NCI-H345 treated with DMSO at 0.1 percent for 48 hours (cell line): Measurements from ENCODE around the gene FAM83F.
A peak's percentile ranks its signal among the peaks of the same experiment; 100 is the strongest.
"Not testable (repeated sequence)": the region's sequence is repeated elsewhere in the genome, so short reads cannot be mapped to it uniquely, and the experiment has no call there.

Experiments
- DNase-seq: peaks from one replicate; lab custom pipeline; 2025; ENCODE audit not compliant: unreplicated experiment; lab: John Stamatoyannopoulos, UW

Gene FAM83F

DNA sequence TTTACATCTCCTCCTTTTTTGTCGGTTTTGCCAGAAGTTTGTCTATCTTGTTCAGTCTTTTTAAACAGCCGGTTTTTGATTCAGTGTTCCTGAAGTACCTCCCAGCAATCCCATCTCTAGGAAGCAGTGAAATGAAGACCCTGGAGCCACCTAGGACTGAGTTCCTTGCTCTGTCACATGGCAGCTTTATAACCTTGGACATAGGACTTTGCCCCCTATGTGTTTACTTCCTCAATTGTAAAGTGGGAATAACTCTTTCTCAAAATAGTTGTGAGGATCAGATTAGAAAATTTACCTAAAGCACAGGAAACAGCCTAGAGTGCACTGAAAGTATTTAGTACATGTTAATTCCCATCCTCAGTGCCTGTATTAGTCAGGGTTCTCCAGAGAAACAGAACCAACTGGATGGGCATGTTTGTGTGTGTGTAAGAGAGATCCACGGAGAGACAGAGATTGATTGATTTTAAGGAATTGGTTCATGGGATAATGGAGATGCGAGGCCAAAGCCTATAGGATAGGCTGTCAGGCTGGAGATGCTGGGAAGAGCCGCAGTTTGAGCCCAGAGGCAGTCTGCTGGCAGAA lies 20.0 kb downstream of the FAM83F start:
- DNase-seq = no peak

DNA sequence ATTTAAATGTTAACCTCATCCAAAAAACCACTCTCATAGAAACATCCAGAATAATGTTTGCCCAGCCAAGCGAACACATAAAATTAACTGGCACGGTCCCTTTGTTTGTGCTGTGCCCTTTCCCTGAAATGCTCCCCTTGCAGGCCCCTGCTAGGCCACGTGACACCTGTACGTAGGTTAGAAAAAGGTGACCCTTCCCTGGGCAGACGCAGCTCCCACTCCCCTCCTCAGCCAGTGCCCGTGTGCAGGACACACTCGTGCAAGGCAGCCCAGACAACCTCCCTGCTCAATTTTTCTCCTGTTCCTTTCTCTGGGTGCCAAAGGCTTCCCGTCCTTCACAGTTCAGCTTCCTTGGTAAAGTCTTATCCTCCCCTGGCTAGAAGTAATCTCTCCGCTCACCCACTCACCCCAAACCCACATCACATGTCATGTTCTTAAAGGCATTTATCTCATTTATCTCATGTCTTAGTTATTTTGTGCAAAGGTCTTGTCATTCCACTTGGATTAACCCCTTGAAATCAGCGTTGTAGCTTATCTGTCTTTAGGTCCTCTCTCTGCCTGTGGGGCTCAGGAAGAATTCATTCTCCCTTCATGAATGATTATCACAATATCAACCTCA lies 20.7 kb downstream of the FAM83F start:
- no peak for DNase-seq

DNA sequence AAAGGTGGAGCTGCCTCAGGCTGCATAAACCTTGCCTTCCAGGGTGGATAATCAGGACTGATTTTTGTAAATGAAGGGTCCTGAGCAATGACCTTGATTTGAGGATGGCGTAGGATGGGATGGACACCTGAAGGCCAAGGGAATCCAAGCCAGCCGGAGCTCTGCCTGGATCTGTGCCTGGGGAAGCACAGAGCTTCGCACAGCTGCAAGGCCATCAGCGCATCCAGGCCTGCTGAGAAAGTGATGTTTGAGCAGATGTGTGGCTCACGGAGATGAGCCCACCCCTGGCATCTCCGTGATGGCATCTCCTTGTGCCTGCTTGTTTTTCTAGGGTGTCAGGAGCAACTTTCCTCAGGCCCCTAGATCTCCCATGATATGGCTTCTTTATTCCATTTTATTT lies 23.3 kb downstream of the FAM83F start:
- DNase-seq = no peak

DNA sequence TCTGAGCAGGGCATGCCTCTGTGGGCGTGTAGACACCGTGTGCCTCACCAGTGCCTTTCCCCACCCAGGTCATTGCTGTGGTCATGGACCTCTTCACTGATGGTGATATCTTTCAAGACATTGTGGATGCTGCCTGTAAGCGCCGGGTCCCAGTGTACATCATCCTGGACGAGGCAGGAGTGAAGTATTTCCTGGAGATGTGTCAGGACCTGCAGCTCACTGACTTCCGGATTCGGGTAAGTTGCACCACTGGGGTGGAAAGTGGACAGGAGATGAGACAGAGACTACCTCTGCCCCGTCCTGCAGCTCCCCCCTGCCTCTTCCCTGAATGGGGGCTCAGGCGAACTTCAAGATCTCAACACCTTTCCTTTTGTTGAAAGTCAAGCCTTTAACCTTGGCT lies 24.3 kb downstream of the FAM83F start:
- no peak for DNase-seq

DNA sequence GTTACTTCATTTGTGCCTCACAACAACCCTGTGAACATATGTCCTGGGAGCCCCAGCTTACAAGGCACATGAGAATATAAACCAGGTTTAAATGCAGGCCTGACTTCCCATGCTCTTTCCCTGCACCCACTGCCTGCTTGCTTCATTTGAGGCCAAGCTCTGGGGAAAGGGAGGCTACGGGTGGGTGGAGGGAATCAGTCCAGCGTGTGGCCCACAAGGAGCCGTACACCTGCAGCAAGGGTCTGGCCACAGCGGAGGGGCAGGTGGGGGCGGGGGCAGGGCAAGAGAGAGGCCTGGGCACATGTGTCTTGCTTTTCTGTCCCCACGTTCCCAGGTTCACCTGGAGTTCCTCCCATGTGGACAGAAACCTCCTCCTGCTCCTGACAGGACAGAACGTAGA lies 26.2 kb downstream of the FAM83F start:
- no peak for DNase-seq

DNA sequence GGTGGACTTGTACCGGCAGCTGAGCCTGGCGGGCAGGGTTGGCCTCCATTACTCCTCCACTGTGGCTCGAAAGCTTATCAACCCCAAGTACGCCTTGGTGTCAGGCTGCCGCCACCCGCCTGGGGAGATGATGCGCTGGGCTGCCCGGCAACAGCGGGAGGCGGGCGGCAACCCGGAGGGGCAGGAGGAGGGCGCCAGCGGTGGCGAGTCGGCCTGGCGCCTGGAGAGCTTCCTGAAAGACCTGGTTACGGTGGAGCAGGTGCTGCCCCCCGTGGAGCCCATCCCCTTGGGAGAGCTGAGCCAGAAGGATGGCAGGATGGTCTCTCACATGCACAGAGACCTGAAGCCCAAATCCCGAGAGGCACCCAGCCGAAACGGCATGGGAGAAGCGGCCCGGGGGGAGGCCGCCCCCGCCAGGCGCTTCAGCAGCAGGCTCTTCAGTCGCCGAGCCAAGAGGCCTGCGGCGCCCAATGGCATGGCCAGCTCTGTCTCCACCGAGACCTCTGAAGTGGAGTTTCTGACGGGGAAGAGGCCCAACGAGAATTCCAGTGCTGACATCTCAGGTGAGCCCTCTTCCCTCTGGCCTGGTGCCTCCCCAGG lies 26.7 kb downstream of the FAM83F start:
- DNase-seq = peak; percentile 28

DNA sequence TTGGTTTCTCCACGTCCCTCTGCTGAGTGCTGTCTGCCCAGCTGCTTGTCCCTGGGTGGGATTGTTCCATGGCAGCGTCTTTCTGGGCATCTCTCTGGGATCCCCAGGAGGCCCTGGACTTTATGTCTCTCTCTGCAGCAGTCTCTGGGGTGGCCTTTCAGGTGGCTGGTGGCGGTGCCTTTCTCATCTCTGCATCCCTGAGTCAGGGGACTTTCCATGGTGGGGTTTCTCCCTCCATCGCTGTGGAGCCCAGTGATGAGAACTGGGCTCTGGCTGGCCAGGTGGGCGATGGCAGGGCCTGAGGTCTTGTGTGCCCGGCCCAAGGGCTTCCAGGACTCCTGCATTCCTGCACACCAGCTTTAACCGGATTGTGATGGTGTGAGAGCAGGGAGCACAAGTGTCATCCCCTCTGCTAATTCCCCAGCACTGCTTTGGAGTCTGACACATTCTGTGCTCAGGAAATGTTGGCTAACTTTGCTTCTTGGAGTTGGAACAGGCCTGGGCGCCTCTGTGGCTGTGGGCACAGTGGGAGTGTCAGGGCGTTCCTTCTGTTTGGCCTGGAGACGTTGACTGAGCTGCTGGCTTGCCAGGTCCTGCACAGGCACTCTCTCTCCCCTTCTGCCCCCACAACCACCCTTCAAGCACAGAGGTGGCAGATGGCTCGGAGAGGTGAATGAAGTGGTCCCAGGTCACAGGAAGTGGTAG lies 27.9 kb downstream of the FAM83F start:
- DNase-seq = no peak

DNA sequence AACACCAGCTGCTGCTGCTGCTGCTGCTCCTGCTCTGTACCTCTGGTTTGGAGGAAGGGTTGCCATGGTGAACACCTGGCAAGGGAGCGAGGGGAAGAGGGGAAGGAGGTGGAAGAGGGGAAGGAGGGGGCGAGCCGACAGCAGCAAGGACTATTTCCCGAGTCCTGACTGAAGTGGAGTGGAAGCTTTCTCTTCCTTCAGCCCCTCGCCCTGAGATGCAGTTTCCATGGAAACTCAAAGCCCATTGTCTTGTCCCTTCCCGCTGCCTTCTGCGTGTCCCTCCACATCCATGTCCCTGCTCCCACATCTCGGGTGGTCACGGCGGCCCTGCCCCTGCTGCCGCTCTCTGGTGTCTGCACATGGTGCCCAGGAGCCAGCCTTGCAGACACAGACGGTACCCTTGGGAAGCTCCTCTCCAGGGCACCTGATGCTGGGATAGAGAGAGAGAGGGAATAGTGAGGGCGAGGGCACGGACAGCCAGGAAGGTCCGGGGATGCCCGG lies 28.6 kb downstream of the FAM83F start:
- no peak for DNase-seq

DNA sequence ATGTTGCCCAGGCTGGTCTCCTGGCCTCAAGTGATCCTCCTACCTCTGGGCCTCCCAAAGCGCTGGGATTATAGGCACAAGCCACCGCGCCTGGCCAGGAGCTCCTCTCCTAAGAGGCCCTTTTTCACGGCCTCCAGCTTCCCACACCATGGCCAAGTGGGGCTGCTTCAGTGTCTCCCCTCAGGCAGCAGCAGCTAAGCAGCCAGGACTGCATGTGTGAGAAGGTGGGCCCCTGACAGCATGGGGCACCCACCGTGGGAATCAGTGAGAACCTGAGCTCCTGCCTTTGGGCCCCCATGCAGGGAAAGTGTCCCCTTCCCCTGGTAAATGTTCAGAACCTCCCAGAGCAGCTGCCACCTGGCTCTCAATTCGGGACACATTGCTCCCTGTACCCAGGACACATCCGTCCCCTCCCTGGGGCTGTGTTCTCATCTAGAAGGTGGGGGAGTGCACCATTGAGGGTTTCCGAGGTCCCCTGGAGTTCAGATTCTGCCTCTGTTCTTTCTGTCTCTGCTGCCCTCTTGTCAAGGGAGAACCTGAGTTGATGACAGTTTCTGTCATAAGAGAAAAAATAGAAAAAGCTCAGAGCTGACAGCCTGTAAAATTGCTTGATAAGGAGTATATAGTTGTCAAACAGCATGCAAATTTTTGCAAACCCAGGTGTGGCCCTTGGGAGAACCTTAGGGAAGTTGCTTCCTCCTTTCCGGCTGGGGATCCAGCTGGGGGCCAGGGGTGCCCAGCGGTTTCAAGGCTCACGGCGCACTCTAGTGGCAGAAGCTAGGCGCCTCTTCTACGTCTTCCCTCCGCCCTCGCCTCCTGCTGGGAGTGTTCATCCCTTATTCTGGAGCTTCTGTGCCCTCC lies 29.7 kb downstream of the FAM83F start:
- peak; percentile 29 for DNase-seq

DNA sequence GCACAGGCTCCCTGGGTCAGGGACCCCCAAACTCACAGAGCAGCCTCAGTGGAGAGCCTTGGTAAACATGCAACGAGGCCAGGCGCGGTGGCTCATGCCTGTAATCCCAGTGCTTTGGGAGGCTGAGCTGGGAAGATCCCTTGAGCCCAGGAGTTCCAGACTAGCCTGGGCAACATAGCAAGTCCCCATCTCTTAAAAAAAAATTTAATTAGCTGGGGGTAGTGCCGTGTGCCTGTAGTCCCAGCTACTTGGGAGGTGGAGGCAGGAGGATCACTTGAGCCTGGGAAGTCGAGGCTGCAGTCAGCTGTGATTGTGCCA lies 30.3 kb downstream of the FAM83F start:
- DNase-seq = not testable (repeated sequence)

DNA sequence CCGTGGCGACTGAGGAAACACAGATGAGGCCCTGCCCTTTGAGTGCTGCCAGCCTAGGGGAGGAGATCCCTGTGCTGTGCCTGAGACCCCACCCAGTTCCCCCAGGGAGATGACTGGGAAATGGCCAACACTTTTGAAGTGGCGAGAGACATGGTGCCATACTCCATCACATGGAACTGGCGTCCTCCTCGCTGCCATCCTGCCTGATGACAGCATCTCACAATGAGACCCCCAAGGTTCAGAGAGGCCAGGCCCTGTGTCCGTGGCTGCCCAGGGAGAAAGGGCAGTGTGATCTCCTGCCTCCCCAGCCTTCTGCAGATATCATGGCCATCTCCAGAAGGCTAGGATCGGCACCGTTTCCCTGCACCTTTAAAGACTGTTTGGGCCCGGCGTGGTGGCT lies 31.1 kb downstream of the FAM83F start:
- DNase-seq = no peak

DNA sequence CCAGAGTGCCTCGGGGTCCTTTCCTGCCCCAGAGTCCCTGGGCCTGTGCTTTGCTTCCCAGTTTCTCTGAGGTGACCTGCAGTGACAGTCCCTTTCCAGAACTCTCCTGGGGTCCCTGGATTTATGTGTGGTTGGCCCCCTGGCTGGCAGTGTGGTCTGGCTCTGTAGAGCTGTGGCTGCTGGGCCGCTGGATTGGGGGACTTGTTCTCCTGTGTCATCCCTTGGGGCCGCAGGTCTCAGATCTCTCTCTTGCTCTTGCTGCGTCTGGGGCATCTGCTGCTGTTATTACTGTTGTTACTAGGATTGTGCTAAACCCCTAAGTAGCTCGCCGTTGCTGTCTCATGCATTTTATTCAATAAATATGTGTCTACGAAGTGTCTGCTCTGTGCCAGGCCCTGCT lies 31.9 kb downstream of the FAM83F start:
- no peak for DNase-seq

DNA sequence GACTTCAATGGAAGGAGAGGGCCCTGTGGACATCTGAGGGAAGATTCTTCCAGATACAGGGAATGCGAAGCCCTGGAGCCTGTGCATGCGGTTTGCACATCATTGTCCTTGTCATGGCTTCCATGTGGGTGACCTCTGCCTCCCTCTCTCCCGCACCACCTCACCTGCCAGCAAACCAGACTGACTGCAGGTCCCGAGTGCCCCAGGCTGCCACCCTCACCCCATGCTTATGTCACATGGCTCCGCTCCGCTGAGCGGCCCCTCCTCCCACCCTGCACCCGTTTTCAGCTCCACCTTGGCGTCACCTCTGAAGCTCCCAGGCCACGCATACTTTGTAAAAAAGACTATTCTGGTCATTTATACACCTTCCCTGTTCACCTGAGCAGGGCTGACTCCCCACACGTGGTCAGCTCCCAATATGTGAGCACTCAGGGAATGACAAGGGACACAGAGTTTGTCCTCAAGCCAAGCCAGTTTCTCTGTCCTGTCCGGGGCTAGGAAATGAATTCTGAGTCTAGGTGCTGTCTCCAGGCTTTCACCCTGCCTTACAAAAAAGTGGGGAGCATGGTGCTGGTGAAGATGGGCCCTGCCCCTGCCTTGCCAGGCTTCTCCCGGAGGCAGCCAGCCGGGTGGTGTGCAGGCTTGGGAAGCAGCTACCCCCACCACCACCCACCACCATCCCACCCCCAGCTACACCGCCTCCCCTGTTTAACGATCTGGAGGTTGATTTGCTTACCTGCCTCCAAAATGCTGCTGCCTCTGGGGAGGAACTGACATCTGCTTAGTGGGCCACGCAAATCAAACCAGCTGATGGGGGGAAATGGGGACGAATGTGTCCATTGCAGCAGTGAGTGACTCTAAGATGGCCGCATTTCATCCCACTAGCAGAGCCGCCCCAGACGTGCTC lies 32.7 kb downstream of the FAM83F start:
- no peak for DNase-seq

DNA sequence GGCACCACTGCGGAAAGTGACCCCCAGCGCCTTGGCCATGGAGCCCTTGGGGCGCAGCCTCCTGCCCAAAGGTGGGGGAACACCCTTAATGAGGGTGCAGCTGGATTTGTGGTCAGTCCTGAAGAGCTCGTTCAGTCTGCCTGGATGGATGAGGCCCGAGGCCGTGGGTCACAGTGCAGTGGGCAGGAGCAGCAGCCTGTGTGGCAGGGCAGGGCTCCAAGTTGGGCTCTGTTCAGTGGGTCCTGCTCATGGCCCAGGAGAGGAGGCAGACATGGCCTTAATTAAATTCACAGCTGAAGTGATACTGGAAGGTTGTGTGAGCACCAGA lies 33.3 kb downstream of the FAM83F start:
- no peak for DNase-seq

DNA sequence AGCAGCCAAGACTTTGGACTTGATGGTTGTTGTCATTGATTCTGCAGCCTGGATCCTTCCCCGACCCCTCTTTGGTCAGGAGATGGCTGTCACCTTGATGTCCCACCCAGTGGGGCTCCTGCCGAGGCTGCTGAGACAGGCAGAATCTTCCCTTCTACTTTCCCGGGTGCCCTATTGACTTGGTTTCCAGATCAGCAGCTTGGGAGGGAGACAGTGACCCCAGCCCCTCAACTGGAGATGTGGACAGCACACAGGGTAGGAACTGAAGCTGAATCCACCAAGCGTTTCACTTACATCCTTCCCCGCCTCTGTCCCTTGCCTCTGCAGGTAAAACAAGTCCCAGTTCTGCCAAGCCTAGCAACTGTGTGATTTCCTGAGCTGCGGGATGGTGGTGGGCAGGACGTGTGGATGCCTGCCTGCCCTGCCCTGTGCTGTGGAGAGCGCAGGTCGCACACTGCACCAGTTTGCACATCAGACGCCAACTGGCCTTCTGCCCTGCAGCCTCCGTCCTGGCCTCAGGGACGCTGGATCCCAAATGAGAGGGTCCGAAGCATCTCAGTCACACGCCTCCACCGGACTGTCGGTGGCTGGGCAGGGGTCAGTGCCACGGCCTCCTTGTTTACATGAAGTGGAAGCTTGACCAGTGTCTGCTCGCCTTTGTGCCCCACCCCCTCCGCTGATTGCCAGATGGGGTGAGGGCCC lies 34.6 kb downstream of the FAM83F start:
- no peak for DNase-seq

DNA sequence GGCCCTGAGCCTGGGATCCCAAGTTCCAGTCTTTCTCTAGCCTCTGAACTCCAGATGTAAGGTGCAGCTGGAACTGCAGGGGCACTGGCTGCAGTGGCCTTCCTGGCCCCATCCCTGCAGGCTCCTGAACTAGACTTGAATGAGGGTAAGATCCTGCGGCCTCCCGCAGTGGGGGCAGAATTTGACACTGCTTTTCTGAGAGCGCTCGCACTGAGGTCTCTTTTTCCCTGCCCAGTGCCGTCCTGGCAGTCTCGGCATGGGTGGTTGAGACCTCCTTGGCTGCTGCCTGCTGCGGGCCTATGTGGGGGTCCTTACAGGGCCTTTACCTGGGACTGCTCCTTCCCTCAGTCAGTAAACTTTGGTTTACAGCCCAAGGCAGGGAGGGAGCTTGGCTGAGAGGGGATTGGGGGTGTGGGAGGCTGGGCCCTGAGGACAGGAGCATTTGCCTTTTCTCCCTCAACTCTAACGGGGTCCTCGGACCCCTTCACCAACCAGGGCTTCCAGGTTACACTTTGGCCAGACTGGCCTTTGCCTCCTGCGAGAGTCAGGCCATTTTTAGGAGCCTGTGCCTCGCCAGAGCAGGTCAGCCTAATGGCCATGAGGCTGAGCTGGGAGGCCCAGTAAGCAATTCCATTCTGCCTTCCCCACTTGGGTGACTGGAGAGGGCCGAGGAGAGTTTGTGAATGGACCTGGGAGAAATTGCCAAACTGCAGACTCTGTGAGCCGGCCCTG lies 35.4 kb downstream of the FAM83F start:
- DNase-seq = no peak

DNA sequence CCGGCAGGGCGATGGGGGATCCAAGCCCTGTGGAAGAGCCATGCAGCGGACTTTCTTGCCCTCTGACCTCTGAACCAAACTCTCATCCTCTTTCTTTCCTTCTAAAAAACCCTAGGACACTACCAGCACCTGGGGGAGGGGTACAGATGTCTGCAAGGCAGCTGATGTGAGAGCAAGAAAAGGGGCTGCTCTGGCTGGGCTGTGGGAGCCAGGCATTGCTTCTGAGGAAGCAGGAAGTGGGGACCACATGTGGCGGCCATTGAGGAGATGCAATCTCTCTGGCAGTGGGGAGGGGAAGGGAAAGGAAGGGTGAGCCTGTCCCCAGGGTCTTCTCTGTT lies 36.0 kb downstream of the FAM83F start:
- DNase-seq = no peak

DNA sequence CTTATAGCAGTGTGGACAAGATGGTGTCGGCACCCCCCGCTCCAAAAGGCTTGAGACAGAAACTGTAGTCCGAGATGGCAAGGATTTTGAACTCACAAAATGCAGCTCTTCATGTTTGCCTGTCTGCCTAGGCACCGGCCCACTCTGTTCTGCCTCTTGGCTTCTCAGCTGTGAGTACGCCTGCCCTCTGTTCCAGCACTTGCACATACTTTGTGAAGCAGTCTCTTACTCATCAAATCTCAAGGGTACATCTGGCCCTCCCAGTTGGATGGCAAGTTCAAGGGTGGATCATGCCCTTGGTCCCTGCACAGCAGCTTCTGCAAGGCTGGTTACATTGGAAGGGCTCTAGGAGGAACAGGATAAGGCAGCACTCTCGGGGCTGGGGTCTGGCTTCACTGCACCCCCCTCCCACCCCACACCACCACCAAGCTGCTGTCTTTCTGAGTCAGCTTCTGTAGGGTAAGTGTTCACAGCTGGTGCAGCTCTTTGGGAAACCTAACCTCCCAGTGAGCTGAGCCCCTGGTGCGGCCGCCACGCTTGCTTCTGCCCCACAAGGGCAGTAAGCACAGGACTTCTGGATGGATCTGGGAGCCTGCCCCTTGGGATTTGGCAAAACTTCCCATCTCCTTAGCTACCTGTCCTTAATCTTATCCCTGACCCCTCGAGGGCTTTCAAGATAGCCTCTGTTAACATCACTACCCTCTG lies 37.2 kb downstream of the FAM83F start:
- no peak for DNase-seq
